HG03442 (cell line): Measurements from ENCODE around the gene KCNC1.

Experiments
- ATAC-seq: cut with Tn5 transposase; IDR thresholded peaks from one replicate; pipeline ENCODE4 v1.9.1; 2021; ENCODE audit warnings: mild to moderate bottlenecking, moderate library complexity; ENCODE audit not compliant: unreplicated experiment

KCNC1 gene

DNA sequence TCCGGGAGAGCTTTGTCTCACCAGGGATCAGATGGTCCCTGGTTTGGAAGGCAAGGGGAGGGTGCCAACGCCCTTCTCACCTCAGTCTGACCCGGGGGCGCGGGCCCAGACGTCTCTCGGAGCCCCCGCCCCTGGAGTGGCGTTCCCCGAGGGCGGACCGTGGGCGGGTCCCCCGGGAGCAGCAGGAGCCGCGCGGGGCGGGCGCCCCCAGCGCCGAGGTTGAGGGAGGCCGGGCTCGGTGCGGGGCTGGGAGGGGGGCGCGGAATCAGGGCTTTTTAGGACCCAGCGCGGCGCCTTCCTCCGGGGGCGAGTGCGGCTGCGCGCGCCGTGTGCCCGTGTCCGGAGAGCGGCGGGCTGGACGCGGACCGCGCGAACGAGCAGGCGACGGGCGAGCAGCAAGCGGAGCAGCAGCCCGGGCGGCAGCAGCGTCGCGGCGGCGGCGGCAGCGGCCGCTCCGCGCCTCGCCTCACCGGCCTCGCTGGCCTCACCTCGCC is at the start of gene KCNC1:
Gene KCNC1, plus strand, starts transcription at position 364 of the 494 bp plus-strand sequence. CDS start 1,222 bp downstream, outside the sequence.
- no peak for ATAC-seq

DNA sequence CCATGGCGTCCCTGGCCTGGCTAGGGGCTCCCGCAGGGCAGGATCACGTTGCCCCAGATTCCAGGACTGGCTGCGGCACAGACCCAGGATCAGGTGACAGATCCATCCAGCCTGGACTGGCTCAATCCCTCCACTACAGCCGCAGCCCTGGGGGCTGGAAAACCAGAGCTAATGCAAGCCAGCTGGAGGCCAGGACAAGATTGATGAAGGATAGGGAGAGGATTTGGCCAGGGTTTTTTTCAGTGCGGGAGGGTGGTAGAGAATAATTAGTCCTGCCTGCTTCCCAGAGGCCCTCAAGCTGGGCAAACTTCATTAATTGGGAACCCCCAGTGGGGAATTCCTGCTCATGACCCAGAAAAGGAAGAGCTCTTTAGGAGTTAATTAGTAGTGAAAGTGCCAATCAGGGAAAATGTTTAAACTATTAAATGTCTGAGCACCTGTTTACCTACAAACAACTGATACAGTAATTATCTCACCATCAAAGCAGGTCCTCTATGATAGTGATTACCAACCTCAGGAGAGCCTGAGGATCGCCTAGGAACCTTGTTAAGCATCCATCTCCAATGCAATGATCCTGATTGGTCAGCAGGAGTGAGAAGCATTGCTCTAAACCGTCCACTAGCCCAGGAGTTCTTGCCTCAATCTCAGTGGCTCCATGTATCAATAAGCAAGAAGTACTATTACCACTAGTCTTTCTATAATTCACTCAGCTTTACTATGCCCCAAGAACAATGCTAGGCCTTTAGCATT is 48.2 kb upstream of the KCNC1 start:
- ATAC-seq: no peak

DNA sequence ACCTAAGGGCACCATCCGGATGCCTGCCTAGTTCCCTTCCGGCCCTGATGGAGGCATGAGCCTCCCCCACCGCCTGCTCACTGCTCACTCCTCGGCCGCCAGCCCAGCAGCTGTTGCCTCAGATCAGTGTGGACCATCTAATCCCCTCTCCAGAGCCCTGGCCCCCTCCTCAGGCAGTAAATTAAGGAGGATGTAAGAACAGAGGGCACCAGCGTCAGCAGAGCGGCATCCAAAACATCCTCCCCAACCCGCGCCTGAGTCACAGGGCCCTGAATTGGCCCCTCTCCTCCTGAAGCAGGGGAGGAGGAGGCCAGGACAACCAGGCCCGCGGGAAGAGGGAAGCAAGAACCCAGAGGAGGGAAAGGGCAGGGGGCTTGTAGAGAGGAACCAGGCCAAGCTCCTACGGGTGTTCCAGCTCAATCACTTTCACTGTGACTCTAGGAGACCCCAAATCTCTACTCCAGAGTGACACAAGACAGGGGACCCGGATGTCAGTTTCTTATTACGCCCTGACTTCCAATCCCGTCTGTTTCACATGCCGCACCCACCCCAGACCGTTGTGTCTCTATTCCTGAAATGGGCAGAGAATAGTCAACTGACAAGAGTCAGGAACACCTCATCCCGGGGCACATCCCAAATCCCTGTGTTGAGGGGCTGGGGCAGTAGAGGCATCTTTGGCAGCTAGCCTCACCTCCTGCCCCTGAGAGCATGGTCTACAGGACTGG is 46.5 kb upstream of the KCNC1 start:
- no peak for ATAC-seq

DNA sequence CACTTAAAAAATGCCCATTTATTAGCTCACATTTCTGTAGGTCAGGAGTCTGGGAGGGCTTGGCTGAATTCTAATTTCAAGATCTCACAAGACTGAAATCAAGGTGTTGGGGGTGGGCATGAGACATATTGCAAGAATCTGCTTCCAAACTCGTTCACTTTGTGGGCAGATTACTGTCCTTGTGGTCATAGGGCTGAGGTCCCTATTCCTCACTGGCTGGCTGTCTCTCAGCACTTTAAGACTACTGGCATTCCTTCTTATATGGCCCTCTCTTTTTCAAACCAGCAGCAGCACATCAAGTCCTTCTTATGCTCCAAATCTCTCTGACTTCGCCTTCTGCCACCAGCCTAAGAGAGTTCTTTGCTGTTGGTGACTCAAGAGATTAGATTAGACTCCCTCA is 43.0 kb upstream of the KCNC1 start:
- ATAC-seq: no peak

DNA sequence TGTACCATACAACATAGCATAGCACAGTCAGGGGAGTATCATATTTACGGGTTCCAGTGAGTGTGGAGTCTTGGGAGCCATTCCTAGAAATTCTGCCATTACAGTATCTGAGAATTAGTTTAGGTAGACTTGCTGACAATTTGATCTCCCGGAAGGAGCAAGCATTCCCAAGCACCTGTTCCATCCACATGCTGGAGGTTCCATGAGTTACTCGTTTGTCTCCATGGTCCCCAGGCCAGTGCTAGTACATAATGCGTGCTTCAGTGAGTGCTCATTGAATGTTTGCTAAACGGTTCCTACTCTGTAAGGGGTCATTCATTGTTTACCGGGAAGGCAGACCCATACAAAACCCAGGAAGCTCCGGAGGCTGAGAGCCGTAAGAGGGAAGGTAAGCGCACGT is 42.6 kb upstream of the KCNC1 start:
- no peak for ATAC-seq

DNA sequence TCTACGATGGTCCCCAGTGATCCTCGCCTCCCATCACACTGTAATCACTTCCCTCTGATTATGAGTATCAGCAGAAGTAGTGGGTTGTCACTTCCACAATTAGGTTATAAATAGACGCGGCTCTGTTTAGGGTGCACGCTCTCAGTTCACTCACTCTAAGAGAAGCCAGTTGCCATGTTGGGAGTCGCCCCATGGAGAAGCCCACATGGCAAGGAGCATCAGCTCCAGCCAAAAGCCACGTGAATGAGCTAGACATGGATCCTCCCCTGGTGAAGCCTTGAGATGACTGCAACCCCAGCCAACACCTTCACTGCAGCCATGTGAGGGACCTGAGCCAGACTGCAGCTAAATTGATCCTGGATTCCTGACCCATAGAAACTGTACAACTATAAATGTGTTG is 41.6 kb upstream of the KCNC1 start:
- ATAC-seq: no peak

DNA sequence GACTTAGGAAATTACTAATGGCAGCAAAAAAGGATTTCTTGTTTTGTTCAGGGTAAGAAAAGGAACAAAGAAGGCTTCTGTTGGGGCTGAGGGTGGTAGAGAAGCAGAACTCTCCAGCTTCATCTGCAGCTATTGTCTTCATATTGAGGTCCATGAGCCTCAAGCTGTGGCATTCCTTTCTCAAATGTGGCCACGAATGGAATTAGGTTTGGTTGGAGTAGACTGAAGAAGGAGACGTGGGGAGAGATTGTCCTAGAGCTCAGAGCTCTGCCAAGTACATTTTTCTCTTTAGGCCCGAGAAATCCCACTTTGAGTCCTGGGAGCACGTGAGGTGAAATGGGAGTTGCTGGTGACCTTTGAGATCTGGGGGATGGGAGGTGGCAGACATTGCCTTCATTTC is 41.0 kb upstream of the KCNC1 start:
- ATAC-seq: no peak

DNA sequence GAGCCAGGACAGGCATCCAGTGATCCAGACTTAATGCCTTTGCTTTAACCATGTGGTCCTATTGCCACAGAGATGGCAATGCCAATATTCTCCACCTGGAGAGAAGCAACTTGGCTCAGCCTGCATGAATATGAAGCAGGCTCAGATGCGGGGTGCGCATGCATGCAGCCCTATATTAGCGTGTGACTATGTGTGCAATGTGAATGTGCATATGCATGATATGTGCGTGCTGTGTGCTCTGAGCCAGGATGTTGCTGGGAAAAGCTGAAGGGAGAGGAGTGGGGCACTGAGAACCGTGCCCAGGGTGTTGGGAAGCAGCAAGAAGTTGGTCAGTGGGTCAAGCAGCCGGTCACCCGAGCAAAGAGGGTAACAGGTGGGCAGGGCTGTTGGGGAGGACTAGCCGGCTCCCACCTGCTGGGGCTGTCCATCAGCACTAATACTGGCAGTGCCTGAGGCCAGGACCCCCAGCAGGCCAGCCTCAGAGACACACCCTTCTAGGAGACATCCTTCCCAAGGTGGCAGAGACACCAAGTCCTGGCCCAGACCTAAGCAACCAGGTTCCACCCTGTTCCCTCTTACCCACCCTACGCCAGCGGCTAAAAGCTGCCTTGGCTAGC is 40.0 kb upstream of the KCNC1 start:
- no peak for ATAC-seq

DNA sequence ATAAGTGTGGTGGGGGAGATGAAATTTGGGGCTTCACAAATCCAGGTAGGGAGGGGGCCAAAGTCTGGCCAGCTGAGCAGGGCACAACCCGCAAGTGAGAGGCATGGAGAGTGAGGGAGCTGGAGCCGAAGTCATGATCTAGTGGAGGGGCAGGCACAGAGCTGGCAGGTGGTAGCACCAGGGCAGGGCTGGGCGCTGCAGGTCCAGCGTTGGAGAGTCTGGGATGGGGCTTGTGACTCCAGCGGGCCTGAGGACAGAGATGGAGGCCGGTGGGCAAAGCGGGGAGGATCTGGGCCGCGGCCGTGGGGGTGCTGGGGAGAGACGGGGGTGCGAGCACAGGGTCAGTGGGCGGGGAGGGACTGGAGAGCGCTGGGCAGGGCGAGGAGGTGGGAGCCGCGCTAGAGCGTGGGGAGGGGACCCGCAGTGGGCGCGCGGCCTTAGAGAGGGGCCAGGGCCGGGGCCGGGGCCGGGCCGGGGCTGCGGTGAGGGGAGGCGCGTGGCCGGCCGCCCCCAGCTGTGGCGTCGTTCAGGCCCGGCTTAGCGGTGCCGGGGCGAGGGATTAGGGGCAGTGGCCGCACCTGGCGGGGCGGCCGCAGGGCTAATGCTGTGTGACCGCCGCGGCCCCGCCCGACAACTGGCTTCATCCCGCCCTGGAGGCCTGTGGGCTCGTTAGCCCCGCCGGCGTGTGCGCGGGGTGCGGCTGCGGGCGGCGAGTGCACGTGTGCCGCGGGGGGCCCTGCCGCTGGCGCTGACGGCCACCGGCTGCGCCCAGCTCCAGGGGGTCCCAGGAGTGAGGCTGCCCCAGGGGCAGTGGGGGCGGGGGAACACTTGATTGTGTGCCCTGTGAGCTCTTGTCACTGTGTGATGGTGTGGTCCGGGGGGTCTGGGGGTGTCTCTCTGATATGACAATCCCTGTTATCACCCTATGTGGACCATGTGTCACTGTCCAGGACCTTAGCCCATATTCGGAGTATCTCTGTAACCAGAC is 38.8 kb upstream of the KCNC1 start:
- no peak for ATAC-seq

DNA sequence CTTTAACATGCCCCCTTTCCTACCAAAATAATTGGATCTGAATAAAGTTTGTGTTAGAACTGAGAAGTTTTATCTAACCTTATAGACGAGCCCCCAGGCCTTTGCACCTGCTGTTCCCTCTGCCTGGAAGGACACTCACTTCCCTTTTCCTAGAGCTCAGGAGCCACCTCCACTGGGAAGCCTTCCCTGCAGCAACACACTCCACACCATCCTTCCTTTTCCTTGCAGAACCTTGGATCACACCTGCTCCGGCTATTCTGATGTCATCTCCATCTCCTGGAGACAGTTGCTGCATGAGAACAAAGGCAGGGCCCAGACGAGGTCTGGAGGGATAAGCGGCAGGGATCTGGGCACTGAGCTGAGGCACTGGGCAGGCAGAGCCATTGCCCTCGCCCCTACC is 37.8 kb upstream of the KCNC1 start:
- no peak for ATAC-seq

DNA sequence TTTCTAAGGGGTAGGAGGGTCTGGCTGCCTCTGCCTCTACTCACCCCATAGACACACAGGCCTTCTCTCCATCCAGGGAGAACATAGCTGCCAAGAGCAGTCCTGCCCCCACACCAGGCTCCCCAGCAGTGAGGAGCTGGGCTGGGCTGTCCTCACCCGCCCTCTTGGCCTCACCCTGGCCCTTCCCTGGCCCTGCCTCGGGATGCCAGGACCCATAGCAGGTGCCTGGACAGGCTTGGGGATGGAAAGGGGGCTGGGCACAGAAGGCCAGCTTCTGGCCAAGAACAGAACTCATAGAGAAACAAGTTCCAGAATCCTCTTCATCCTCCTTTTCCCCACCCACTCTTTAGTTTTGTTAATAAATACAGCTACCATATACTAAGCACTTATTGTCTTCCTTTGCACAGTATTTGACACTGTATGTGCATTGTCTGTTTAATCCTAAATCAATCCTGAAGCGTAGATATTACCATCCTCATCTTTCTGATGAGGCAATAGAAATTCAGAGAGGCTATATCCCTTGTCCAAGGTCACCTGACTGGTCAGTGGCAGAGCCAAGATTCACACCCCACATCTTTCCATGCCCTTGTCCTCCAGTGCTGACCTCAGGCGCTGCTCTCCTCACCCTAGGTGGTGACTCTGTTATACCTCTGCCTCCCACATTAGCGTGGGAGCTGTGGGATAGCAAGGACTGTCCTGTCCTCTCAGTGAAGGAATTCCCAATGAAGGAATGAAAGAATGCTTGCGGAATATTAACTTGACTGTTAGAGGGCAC is 37.2 kb upstream of the KCNC1 start:
- no peak for ATAC-seq

DNA sequence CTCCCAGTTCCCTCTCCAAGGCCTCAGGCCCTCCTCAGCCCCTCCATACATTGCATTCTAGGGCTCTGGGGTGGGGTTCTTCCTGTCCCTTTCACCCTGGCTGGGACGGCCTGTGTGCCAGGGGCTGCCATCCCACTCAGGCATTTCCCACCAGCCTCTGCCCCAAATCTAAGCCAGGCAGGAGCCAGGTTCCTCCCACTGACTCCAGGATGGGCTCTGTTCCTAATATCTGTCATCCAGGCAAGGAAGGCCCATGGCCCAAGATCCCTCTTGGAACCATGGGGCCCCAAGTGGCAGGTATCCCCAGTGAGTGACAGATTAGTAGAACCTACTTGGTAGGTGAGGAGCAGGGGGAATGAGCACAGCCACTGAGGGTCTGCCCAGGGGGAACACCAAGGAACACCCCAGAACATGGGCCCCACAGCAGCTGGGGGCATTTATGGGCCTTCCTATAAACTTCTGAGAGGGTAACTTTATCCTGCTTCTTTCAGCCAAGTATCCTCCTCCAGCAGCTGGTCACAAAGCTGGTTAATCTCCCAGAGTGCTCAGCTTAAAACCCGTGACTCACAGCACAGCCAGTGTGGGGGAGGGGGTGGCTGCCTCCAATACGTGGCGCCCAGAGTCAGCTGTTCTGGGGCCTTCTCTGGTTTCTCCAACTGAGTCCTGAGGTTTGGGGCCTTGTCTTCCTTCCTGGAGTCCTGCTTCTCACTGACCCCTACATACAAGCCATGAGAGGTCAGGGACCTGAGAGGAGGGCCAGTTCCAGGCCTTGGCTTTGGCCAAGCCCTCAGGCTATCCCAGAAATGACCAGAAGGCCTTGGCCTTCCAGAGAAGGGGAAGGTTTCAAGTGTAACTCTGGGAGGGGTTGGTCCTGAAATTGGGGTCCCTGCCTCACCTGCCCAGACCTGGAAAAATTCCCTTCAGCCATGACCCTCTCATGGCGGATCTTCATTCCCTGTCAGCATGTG is 35.1 kb upstream of the KCNC1 start:
- ATAC-seq: no peak

DNA sequence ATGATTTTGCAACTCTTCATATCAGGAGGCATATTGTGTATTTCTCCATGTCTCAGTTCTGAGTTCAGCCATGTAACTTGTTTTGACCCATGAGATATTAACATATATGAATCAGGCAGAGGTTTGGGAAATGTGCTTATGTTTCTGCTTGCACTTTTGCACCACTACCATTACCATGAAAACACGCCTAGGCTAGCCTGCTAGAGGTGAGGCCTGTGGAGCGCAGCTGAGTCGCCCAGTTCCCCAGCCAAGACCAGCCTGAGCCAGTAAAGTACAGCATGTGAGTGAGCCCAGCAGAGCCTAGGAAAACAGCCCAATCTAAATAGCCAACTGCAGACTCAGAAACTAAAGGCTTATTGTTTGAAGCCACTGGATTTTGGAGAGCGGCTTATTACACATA is 33.6 kb upstream of the KCNC1 start:
- ATAC-seq: no peak

DNA sequence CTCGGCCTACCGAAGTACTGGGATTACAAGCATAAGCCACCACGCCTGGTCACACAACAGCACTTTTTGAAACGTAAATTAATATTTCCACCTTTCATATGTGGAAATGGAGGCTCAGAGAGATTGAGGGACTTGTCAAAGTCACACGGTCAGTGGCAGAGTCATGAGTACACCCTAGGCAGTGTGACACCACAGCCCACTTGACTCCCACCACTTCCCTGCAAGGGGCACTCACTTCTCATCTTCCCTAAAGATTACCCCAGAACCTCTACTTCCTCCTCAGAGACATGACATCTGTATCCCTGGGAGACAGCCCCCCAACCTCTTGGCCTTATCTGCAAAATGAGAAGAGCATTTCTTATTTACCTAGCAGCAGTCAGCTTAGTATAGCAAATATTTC is 31.7 kb upstream of the KCNC1 start:
- ATAC-seq: no peak

DNA sequence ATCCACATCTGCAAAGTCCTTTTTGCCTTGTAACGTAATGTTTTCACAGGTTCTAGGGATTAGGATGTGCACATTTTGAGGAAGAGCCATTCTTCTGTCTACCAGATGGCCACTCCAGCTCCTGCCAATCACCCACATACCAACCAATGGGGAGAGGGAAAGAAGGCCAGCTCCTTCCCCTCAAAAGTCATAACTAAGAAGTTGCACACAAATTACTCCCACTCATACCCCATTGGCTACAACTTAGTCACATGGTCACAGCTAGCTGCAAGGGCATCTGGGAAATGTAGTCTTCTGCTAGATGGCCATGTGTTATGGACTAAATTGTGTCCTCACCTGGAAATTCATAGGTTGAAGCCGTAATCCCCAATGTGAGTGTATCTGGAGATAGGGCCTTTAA is 30.6 kb upstream of the KCNC1 start:
- ATAC-seq: peak; percentile 58

DNA sequence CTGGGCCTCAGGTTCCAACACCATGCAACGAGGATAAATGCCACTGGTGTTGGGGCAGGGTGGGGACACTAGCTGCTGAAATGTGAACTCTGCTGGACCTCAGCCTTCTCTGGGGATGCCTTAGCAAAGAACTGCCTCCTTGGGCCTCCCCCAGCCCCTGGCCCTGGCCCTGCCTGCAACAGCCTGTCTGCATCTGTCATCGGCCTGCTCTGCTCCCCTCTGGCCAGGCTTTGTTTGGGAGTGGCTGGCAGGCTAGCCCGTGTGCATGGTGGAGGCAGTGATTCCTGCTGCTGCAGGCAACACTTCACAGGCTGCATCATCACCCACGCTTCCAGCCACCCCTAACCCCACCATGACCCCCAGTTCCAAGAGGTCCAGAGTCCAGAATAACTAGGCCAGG is 26.8 kb upstream of the KCNC1 start:
- no peak for ATAC-seq

DNA sequence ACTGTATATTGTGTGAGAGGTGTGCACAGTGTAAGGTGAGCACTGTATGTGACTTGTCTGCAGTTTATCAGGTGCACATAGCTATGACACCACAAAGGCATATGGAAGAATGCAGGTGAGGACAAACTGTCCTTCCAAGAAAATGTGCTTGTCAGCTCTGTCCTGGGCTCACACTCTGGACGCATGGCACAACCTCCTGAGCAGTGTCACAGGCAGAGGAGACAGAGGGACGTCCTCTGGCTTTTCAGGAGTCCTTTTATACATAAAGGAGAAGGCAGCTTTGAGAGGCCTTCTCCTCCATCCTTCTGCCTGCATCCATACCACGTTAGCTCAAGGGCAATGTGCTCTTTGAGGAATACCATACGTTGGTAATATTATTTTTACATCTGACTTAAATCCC is 22.7 kb upstream of the KCNC1 start:
- ATAC-seq: no peak

DNA sequence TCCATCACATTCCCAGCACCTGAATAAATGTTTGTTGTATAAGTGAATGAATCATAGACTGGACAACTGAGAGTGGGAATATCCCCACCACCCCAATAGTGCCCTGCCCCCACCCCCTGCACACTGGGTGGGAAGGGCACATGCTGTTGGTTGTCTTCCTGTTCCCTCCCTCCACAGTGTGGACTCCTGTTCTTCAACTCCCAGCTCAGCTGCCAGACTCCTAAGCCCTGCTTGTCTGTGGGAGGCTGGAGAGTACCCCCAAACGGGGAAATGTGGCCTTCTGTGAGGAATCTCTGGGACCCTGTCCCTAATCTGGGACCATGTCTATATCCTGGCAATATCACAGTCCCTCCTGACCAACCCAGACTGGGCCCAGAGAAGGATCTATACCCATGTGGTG is 20.7 kb upstream of the KCNC1 start:
- ATAC-seq: no peak

DNA sequence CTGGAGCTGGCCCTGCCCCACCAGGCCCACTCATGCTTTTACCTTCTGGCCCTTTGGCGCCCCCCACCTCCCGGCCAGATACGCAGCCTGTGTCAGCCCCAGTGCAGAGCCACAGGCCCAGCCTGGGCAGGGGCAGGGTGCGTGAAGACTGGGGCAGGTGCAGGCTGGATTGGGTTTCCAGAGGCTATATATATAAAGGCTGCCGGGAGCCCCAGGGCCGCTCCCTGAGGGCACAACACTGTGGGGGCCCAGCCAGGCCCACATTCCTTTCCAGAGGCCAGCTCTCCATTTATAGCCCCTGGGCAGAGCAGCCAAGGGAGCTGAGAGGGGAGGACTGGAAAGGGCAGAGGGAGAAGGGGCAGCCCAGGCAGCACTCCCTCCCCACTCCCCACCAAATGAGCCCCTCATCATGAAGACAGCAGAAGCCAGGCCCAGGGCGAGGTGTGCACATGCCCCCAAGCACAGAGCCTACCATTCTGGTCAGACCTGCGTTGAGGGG is 20.2 kb upstream of the KCNC1 start:
- ATAC-seq: no peak
